ENCODE results near the gene PAQR8.

Gene PAQR8

GRCh38 chr6:52351879-52352238, 10.1 kb upstream of the PAQR8 start:
- DNase-seq, result no peak

DNA sequence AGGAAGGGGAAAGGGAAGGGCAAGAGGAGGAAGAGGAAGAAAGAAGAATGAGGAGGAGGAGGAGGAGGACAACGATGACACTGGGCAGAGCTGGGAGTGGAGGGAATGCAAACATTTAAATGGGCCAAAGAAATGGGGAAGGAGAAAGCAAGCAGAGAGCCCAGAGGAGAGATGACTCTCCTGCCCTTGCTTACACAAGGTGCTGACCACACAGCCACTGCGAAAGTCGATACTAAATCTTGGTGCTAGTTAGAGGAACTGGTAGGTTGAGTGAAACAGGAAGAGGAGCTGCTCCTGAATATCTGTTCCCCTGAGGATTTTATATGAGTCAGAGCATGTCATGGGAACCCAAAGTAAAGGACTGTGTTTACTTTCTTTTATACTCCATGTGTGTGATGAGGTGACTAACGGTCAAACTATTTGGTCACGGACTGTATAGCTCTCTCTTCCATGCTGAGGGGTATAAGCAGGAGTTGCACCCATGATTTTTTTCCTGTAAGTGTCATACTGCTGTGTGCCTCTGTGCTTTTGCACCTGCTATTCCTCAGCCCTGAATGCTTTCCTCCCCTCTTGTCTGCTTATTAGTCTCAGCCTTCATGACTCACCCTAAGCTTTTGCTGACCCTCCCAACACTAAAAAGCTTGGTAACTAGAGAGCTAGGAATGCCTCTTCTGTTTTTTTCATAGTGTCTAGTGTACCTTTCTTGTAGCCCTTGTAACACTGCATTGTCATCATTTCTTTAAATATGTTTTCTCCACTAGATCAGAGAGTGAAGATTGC, 9.5 kb upstream of the PAQR8 start:
- no peak for DNase-seq

DNA sequence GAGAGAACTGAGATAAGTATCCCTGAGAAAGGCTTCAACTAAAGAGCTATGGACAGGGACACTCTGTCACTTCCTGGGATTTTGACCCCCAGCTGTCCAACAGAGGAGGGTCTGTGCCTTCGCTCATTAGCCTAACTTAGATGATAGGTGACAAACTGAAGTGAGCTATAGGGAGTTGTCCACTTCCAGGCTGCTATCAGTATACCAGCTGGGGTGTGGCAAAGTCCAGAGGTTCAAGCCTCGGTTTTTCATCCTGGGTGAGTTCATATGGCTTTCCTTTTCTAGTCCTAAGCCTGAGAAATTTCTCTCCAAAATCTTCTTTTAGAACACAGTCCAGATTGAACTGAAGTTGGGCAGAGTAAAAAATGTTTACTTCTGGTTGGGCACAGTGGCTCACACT, 5.9 kb upstream of the PAQR8 start:
- DNase-seq, result no peak

DNA sequence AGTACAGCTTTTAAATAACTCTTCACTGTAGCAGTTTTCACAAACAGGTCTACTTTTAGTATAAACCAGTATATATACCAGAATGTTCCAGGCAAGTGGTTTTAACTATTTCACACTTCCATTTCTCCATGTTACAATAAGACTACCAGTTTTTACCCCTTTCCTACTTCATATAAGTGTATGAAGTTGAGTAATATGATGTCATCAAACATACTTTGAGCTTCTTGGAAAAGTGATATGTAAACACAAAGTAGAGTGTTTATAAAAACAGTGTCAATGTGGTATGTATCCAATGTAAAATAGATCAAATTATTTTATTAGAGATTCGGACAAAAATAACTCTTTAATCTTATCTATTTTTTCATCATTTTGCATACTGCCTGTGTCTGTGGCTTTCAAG, 2.5 kb upstream of the PAQR8 start:
- no peak for DNase-seq

DNA sequence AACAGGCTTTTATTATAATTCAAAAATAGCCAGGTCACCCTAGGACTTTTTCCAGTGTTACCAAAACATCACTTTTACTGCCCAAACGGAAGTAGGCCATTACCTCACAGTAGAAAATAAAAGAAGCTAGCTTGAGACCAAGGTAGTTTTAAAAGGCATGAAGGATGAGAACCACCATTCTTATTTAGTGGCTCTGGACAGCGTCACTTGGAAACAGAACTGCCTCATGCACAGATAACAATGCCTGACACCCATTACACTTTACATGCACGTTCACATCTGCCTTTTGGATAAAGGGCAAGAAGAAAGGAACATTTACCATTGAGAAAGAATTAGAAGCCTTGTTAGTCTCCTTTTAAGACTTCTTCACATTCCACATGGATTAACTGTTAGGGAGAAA, 1.9 kb upstream of the PAQR8 start:
- no peak for DNase-seq

- no peak for DNase-seq
Observed at GRCh38 chr6:52360601-52361413, 1.1 kb upstream of the PAQR8 start.

DNA sequence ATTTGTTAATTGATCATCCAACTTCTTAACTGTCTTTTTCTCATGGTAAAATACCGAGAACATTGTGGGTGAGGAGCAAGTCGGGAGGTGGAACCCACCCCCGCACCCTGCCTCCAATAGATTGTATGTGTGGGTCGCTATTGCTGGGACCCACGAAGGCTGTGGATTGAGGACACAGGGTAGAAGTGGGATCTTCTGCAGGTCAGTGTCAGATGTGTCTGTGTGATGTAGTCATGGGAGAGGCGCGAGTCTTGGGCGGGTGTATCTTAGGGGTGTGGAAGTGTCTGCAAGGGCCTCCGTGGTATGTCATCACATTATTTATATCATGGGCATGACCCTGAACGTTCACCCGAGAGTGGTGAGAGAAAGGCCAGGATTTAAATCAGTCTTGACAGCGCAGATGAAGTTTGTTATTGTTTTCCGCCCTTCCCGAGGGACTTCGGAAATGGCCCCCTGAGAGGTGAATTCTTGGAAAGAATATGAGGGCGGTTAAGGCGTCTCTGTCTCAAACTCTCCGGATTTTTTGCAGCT, 472 bp upstream of the PAQR8 start:
- peak; percentile 5 to 11 for DNase-seq

DNA sequence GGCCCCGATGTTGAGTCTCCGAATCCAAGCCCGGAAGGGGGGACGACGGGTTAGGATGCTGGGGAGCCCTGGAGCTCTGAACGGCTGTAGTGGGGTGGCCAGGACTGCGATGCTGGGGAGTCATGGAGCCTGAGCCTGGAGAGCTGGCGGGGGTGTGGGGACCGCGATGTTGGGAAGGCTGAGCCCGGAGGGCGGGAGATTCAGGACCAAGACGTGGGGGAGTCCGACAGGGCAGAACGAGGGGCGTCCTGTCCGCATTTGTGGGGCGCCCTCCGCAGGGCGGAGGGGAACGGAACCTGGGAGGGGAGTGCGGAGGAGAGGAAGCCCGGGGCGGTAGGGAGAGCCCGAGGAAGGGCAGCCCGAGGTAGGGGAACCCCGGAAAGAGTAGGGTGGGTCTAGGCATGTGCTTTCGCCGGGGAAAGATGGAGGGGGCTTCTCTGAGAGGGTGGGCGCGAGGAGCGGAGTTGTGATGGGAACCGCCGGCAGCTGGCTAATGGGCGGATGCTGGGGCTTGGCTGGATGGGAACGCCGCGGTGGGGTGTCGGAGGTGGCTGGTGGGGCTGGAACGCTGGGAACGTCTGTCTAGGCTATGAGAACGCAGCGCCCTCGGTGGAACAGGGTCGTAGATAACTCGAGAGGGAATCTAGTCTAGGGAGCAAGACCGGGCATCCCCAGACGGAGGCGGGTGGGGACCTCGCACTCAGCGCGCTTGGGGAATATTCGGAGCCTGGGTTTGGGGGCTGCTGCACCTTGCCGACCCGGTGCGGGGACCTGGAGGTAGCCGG, 684 bp downstream of the PAQR8 start:
- peak; percentile 38 to 44 for DNase-seq

GRCh38 chr6:52363228-52363867, 1.4 kb downstream of the PAQR8 start:
- DNase-seq, result no peak

DNA sequence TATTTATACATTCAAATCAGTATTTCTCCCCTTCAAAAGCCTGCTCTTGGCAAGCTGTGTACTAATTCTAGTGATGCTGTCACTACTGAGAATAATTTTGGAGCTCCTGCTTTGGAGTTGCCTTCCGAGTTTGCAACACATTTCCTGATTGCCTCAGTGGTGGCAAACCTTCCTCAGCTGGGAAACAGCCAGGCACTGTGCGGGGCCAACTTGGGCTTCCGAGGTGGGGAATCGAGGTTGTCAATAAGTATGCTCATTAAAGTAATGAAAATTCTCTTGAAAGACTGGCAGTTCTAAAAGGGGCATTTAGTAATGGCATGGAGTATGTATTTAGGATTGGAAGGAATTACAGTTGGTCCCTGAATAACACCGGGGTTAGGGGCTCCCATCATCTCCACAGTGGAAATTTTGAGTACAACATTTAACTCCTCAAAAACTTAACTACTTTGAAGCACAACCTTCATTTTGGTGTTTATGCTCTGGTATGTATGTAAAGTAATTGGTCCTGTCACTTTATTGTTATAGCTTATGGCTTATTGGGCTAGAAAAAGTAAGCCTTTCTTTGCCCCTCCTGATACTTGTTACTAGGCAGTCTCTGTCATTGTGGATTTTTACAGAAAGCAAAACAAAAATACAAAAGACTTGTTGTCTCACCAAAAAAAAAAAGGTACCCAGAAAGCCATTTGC, 2.7 kb downstream of the PAQR8 start:
- DNase-seq, result no peak

- no peak for DNase-seq
Observed at GRCh38 chr6:52365317-52365716, 3.4 kb downstream of the PAQR8 start.

DNA sequence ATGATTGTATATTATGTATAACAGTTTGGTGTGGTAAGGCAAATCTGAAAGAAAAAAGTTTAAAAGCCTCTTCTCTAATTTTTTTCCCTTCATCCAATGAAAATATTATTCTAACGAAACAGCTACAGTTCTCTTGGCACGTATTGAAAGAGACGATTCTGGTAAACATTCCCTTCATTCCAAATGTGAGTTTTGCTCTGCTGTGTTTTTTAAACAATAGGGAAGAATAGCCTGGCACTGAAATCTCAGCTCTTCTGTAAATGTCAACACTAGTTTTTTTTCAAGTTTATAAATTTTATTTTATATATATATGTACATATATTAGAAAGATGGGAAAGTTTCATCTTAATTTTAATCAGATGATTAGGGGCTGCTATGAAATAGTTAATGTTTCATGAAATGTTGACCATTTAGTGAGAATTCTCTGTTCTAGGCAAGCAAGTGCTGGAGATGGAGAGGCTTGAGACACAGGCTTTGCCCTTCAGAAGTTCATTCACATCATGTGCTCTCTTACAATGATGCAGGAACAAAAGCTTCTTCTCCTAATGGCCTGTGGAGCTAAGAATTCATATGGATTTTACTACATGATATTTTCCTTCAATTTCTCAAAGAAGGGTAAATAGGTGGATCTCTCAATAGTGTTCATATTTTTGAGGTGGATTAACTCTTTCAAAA, 4.1 kb downstream of the PAQR8 start:
- DNase-seq, result no peak

DNA sequence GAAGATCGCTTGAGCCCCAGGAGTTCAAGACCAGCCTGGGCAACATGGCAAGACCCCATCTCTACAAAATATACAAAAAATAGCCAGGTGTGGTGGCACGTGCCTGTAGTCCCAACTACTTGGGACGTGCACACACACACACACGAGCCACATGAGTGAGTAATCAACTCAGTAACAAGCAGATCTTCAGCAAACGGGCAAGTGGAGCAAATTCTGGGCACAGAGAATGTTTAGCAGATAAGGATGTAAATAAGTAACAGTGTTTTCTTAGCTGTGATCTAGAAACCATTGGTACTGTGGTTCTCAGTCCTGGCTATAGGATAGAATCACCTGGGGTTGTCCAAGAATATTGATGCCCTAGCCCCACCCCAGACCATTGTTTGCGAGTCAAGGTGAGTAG, 6.1 kb downstream of the PAQR8 start:
- no peak for DNase-seq

DNA sequence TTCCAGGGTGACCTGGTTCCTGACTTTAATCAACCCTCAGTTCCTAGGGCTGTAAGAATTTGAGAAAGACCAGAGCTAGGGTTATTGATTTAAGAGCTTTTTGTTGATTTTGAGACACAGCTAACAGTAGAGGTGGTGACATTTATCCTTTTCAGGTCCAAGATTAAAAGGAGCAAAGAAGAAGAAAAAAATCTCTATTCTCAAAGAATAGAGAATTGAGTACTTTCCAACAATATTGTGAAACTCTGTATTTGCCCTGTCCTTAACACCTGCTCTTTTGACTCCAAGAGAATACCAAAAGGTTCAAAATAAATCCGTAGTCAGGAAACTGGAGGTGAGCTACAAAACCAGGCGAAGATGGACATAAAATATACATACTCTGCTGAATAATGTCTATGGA, 7.3 kb downstream of the PAQR8 start:
- no peak for DNase-seq

DNA sequence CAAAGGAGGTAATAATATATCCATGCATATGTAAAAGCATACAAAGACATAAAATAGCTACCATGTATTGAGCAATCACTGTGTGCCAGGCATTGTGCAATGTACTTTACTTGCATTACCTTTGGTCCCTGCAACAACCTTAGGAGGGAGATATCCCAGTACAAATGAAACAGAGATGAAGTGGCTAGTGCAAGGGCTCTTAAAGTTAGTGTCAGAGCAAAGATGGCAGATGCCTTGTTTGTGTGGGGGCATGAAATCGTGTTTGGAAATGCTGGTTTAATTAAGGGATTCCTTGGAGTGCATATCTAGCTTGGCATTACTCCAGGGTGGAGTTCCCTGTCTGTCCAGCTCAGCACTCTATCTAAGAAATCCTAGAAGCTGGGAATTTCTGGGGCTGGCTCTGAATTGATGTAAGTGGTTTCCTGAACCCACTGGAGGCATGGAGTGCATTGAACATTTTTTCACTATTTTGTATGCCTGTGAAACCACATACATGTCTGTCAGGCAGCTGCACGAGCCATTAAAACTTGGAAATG, 9.8 kb downstream of the PAQR8 start:
- no peak for DNase-seq

DNA sequence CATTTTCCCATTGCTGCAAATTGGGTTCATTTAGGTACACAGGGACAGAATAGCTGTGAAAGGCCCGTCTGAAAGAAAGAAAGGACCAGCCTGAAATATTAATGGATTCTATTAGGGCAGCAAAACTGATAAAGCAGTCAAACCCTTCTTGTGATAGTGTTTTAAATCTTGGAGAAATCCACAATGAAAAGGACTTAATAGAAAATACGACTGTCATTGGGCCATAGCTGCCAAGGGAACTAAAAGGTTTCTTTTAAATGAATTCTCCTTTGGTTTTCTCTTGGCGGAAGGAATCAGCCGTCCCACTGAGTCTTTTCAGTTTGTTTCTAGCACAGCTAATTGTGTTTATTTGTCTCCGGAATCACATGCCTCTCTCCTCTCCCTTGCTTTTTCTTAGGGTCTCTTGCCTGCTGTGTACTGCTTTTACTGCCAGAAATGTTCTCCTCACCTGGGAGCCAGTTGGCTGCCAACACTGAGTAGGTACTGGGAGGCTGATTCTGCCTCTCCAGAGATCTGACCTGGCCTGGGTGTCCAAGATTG, 11.3 kb downstream of the PAQR8 start:
- no peak for DNase-seq

- no peak for DNase-seq
Observed at GRCh38 chr6:52374247-52374646, 12.3 kb downstream of the PAQR8 start.

DNA sequence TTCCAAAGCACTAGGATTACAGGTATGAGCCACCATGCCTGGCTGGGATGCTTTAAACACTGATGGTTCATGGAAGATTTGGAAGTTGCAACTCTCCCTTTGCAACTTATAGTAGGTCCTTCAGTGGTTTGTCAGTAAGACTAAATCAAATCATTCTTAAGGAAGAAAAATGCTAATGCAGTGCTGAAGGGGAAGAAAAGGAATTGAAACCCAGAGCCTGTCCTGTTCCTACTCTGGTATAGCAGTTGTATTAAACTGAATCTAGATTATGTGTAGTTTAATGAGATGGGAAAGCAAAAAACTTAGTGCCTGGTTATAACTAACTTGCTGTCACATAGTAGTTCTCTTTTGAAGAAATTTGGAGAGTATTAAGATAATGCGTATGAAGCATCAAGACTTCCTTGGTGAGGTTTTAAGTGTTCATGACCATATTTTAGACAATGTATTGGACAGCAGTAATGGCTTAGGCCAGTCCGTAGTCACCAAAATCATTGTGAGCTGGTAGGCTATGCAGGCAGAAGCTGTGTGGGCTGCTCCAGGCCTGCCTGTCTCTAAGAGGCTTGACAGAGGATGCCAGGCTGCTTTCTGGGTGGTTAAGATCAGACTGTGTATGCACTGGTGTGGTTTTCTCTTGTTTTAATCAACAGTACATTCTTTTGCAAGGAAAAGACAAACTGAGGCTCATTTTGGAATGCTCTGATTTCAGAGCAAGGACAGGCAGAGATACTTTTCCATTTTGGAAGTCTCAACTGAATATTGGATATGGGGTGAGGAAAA, 14.0 kb downstream of the PAQR8 start:
- no peak for DNase-seq

DNA sequence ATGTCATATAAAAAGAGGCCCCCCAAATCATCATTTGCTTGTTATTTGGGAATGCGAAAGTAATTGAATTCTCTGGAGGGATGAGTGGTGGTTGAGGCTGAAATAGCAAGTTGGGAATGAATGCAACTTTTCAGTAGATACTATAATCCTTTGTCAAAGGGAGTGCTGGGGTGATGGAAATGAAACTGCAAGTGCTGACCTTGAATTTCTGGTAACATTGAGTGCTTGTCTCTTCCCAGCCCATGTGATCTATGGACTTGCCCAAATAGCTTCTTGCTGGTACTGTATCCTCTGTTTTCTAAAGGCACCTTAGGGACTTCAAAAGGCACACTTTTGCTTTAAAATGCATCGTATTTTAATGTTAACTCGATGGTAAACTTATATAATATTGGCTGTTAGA, 14.8 kb downstream of the PAQR8 start:
- DNase-seq, result no peak

GRCh38 chr6:52377538-52378221, 15.7 kb downstream of the PAQR8 start:
- no peak for DNase-seq

Data from activated CD4-positive, alpha-beta T cell treated with anti-CD3 and anti-CD28 coated beads for 4 hours (primary cell).